OCI-LY7 (cell line): ENCODE data around the gene GABARAP. TPM values are rescaled to one million over a fixed set of nuclear protein-coding genes. Genes with fewer than 3 reads are reported as not detected.

Source experiments
- BruUV-seq: library from RNA; stranded (reverse); fragments of 400-500 nt; replicated peaks from 2 replicates; lab custom pipeline; 2021; lab: Mats Ljungman, UMichigan
- CTCF ChIA-PET: fragments of 300-600 bp; sonication (Branson Sonifier 250); formaldehyde crosslinking; loops from one replicate; lab custom pipeline; 2022; ENCODE audit warnings: antibody characterized with exemption; ENCODE audit not compliant: unreplicated experiment; lab: Charles Lee
- POLR2A ChIA-PET: fragments of 300-600 bp; sonication (Branson Sonifier 250); formaldehyde crosslinking; loops from one replicate; lab custom pipeline; 2022; ENCODE audit warnings: antibody characterized with exemption; lab: Charles Lee
- DNase-seq: peaks from one replicate; pipeline ENCODE4 v3.0.0-alpha.2; 2015; ENCODE audit warnings: low spot score
- H2AFZ ChIP-seq: fragments of 200-600 bp; sonication (generic), shearing (Covaris generic); 2 replicates; pipeline ENCODE4 v1.6.1; 2014; ENCODE audit warnings: mild to moderate bottlenecking, antibody characterized with exemption, low read length, moderate library complexity
- H3K27ac ChIP-seq: fragments of 200-600 bp; sonication (generic); 2 replicates; pipeline ENCODE4 v1.5.1; 2014; ENCODE audit warnings: mixed run types, low read depth, mild to moderate bottlenecking, moderate library complexity, low read length, inconsistent platforms; ENCODE audit not compliant: poor library complexity, severe bottlenecking
- H3K36me3 ChIP-seq: fragments of 200-600 bp; sonication (generic); 2 replicates; pipeline ENCODE4 v1.6.1; 2014; ENCODE audit warnings: mild to moderate bottlenecking, antibody characterized with exemption, low read length, moderate library complexity, mixed read lengths; ENCODE audit not compliant: insufficient read depth
- H3K4me1 ChIP-seq: fragments of 200-600 bp; sonication (generic); 2 replicates; pipeline ENCODE4 v1.5.1; 2014; ENCODE audit warnings: mild to moderate bottlenecking, low read length; ENCODE audit not compliant: insufficient read depth, poor library complexity, severe bottlenecking
- H3K4me2 ChIP-seq: fragments of 200-600 bp; sonication (generic); 2 replicates; pipeline ENCODE4 v1.6.1; 2014; ENCODE audit warnings: mild to moderate bottlenecking, low read length
- H3K4me3 ChIP-seq: fragments of 200-600 bp; sonication (generic); 2 replicates; pipeline ENCODE4 v1.5.1; 2014; ENCODE audit warnings: mild to moderate bottlenecking, low read depth, low read length; ENCODE audit not compliant: poor library complexity, severe bottlenecking
- H3K79me2 ChIP-seq: fragments of 200-600 bp; sonication (generic); 2 replicates; pipeline ENCODE4 v1.6.1; 2016; ENCODE audit warnings: low read depth, mild to moderate bottlenecking, low read length, moderate library complexity, mixed read lengths; ENCODE audit not compliant: insufficient read depth
- H3K9me2 ChIP-seq: fragments of 200-600 bp; sonication (generic); 2 replicates; pipeline ENCODE4 v1.6.1; 2016; ENCODE audit warnings: mild to moderate bottlenecking, low read length, mixed read lengths; ENCODE audit not compliant: insufficient read depth
- H3K9me3 ChIP-seq: fragments of 200-600 bp; sonication (generic); 2 replicates; pipeline ENCODE4 v1.6.1; 2014; ENCODE audit warnings: mild to moderate bottlenecking, mixed run types, low read length, mixed read lengths
- H4K20me1 ChIP-seq: fragments of 200-600 bp; sonication (generic); 2 replicates; pipeline ENCODE4 v1.6.1; 2014; ENCODE audit warnings: mild to moderate bottlenecking, antibody characterized with exemption, low read length, moderate library complexity, mixed read lengths; ENCODE audit not compliant: insufficient read depth
- CTCF ChIP-seq: fragments of 200-600 bp; sonication (generic); conservative IDR thresholded peaks from 2 replicates; pipeline ENCODE4 v1.5.1; 2014; ENCODE audit warnings: mild to moderate bottlenecking, antibody characterized with exemption, low read length, moderate library complexity, mixed read lengths
- EZH2phosphoT487 ChIP-seq: fragments of 200-600 bp; sonication (generic); IDR thresholded peaks from 2 replicates; pipeline ENCODE4 v1.6.1; 2018; ENCODE audit warnings: low read depth, borderline replicate concordance, mild to moderate bottlenecking, mixed run types, antibody characterized with exemption, low read length, moderate library complexity, mixed read lengths
- intact Hi-C: fragments of 100-400 bp; cut with micrococcal nuclease; formaldehyde crosslinking; loops from one replicate; pipeline ENCODE4 v1.10.0; 2022; ENCODE audit not compliant: unreplicated experiment
- total RNA-seq, 2 experiments: library from RNA; depleted of rRNA in 1 of 2; stranded (reverse); fragments of >200 nt in 1 of 2; shearing (Covaris generic) in 1 of 2; gene quantifications; 2 replicates each; pipeline ENCODE4 v1.2.3, GENCODE V29; 2014 to 2022

GABARAP gene
- total RNA-seq, 2 experiments from 2014 or later: 128 to 199 TPM

GRCh38 chr17:7191571-7192270, 50.5 kb downstream of the GABARAP start:
- Histone ChIP-seq H3K27ac (no peak overlapping the region), H3K79me2 (no peaks in the 10 kb centered on the region), H3K4me1 (no peaks in the 10 kb centered on the region), H4K20me1 (no peaks in the 10 kb centered on the region), H3K4me2 (no peak overlapping the region), H3K36me3 (peaks cover 20% of the 10 kb centered on the region), H2AFZ (no peak overlapping the region), H3K9me3 (no peaks in the 10 kb centered on the region), H3K9me2 (no peaks in the 10 kb centered on the region), H3K4me3 (no peak overlapping the region)
- intact Hi-C loops: no loop called here
- POLR2A ChIA-PET: interaction anchor here (0.7 kb wide), 1 partner anchor 746 kb away, joined by 5 read pairs; no protein-coding TSS in a partner anchor
- TF ChIP-seq EZH2phosphoT487: no peak
- no peak for TF ChIP-seq CTCF
- CTCF ChIA-PET: no interaction called here
- no TSS peak for BruUV-seq
- peak; percentile 38 for DNase-seq

GRCh38 chr17:7191069-7191468, 51.2 kb downstream of the GABARAP start:
- TF ChIP-seq EZH2phosphoT487 (no peak), CTCF (no peak)
- no TSS peak for BruUV-seq
- H3K27ac ChIP-seq: no peak overlapping the region
- no peak overlapping the region for H2AFZ ChIP-seq
- POLR2A ChIA-PET: interaction anchor here (0.7 kb wide), 1 partner anchor 746 kb away, joined by 5 read pairs; no protein-coding TSS in a partner anchor
- no peak overlapping the region for H3K4me2 ChIP-seq
- H3K79me2 ChIP-seq: no peaks in the 10 kb centered on the region
- H4K20me1 ChIP-seq: no peaks in the 10 kb centered on the region
- no peaks in the 10 kb centered on the region for H3K9me2 ChIP-seq
- DNase-seq: no peak
- H3K9me3 ChIP-seq: no peaks in the 10 kb centered on the region
- peaks cover 14% of the 10 kb centered on the region for H3K36me3 ChIP-seq
- H3K4me1 ChIP-seq: no peaks in the 10 kb centered on the region
- CTCF ChIA-PET: no interaction called here
- intact Hi-C loops: no loop called here
- no peak overlapping the region for H3K4me3 ChIP-seq

GRCh38 chr17:7190276-7190917, 51.9 kb downstream of the GABARAP start:
- no peaks in the 10 kb centered on the region for H4K20me1 ChIP-seq
- ChIA-PET POLR2A (no interaction called here), CTCF (no interaction called here)
- peaks cover 10% of the 10 kb centered on the region; the same call in 1 of the 2 replicates for H3K36me3 ChIP-seq
- H3K79me2 ChIP-seq: no peaks in the 10 kb centered on the region
- intact Hi-C loops: no loop called here
- no peaks in the 10 kb centered on the region for H3K4me1 ChIP-seq
- no peak overlapping the region for H2AFZ ChIP-seq
- H3K9me2 ChIP-seq: no peaks in the 10 kb centered on the region
- H3K9me3 ChIP-seq: no peaks in the 10 kb centered on the region
- no peak for DNase-seq
- no peak overlapping the region for H3K4me2 ChIP-seq
- TF ChIP-seq EZH2phosphoT487 (no peak), CTCF (no peak)
- BruUV-seq: no TSS peak
- H3K4me3 ChIP-seq: no peak overlapping the region
- no peak overlapping the region for H3K27ac ChIP-seq
